Testis (tissue), 3 donors: Measurements from ENCODE around the gene CHCHD6. TPM values are rescaled to one million over a fixed set of nuclear protein-coding genes. Genes with fewer than 3 reads are reported as not detected.

Source experiments
- DNase-seq: peaks from one replicate; pipeline ENCODE4 v3.0.0-alpha.2; 2019
- H3K27ac ChIP-seq, 2 donors: fragments of 200-600 bp; sonication (generic); one replicate each; pipeline ENCODE4 v1.5.1; 2019
- H3K27me3 ChIP-seq: fragments of 200-600 bp; sonication (generic); one replicate; pipeline ENCODE4 v1.5.1; 2019
- H3K36me3 ChIP-seq: fragments of 200-600 bp; sonication (generic); one replicate; pipeline ENCODE4 v1.5.1; 2017; ENCODE audit warnings: low read depth; ENCODE audit errors: missing control alignments
- H3K4me1 ChIP-seq: fragments of 200-600 bp; sonication (generic); one replicate; pipeline ENCODE4 v1.5.1; 2019
- H3K4me3 ChIP-seq, 2 donors: fragments of 200-600 bp; sonication (generic); one replicate each; pipeline ENCODE4 v1.5.1; 2017 to 2019
- H3K9me3 ChIP-seq: fragments of 200-600 bp; sonication (generic); one replicate; pipeline ENCODE4 v1.5.1; 2017
- CTCF ChIP-seq, 3 experiments: fragments of 450-650 bp in 2 of 3; fragments of 200-600 bp in 1 of 3; sonication (generic) in 1 of 3; IDR thresholded peaks; one replicate each; pipeline ENCODE4 v1.5.1; 2016 to 2019; ENCODE audit warnings: antibody characterized with exemption in 3 of 3, mild to moderate bottlenecking in 2 of 3, moderate library complexity in 1 of 3
- POLR2A ChIP-seq: fragments of 450-650 bp; IDR thresholded peaks from one replicate; pipeline ENCODE4 v1.6.1; 2017; ENCODE audit warnings: antibody characterized with exemption, mild to moderate bottlenecking, moderate library complexity
- WGBS, 2 donors: methylation state at CpG; one replicate each; pipeline ENCODE4 v1.1.5; 2018; 5-methylcytosine and 5-hydroxymethylcytosine counted together
- intact Hi-C: fragments of 100-400 bp; cut with DNase I; formaldehyde crosslinking; loops from one replicate; pipeline ENCODE4 v1.15.1; 2023; ENCODE audit warnings: low total_unique reads
- polyA plus RNA-seq: library from polyadenylated mRNA; stranded (reverse); fragments of 350-450 nt; fragmentation: Illumina TruSeq; extraction: RNeasy Lipid Tissue Mini Kit (QIAGEN cat#74804); gene quantifications from one replicate; pipeline ENCODE4 v1.2.3, GENCODE V29; 2014; ENCODE audit warnings: low read depth, low replicate concordance; ENCODE audit not compliant: insufficient read depth
- total RNA-seq, 2 donors: library from RNA; depleted of rRNA; stranded (reverse); fragments of >200 nt; gene quantifications; one replicate each; pipeline ENCODE4 v1.2.3, GENCODE V29; 2016

CHCHD6 gene
- total and polyA plus RNA-seq, 3 donors from 2014 or later = 47.6 to 84.6 (median 49.9) TPM

- Histone ChIP-seq H3K9me3 (no peaks in the 10 kb centered on the region), H3K27me3 (no peaks in the 10 kb centered on the region), H3K4me1 (no peaks in the 10 kb centered on the region), H3K27ac (no peak overlapping the region), H3K36me3 (no peaks in the 10 kb centered on the region), H3K4me3 (no peak overlapping the region)
- TF ChIP-seq POLR2A = no peak
- no peak for TF ChIP-seq CTCF (IDR thresholded peaks at IDR 0.05)
- 81 to 93% methylated on average over 1 of the region's 1 CpG for WGBS, 2 donors
- intact Hi-C loops = no loop called here
- DNase-seq = no peak
Observed at GRCh38 chr3:126715432-126715831, 11.4 kb downstream of the CHCHD6 start.

GRCh38 chr3:126716057-126716456 is 12.0 kb downstream of the CHCHD6 start:
- no peaks in the 10 kb centered on the region for H3K27me3 ChIP-seq
- H3K4me1 ChIP-seq = no peaks in the 10 kb centered on the region
- no peak overlapping the region for H3K4me3 ChIP-seq
- H3K9me3 ChIP-seq = no peaks in the 10 kb centered on the region
- 86 to 89% methylated on average over 7 of the region's 7 CpGs for WGBS, 2 donors
- no peak overlapping the region for H3K27ac ChIP-seq
- intact Hi-C loops = no loop called here
- TF ChIP-seq POLR2A (no peak), CTCF (IDR thresholded peaks at IDR 0.05) (no peak)
- DNase-seq = no peak
- H3K36me3 ChIP-seq = no peaks in the 10 kb centered on the region

- Histone ChIP-seq H3K27ac (no peak overlapping the region), H3K36me3 (no peaks in the 10 kb centered on the region), H3K9me3 (no peaks in the 10 kb centered on the region), H3K4me3 (no peak overlapping the region), H3K4me1 (no peaks in the 10 kb centered on the region), H3K27me3 (no peaks in the 10 kb centered on the region)
- DNase-seq = no peak
- intact Hi-C loops = no loop called here
- WGBS, 2 donors = 73 to 79% methylated on average over 20 of the region's 20 CpGs
- no peak for TF ChIP-seq CTCF (IDR thresholded peaks at IDR 0.05)
- no peak for TF ChIP-seq POLR2A
Observed at GRCh38 chr3:126718561-126719445, 14.8 kb downstream of the CHCHD6 start.

- Histone ChIP-seq H3K27ac (no peak overlapping the region), H3K36me3 (no peaks in the 10 kb centered on the region), H3K27me3 (no peaks in the 10 kb centered on the region), H3K4me3 (no peak overlapping the region), H3K9me3 (no peaks in the 10 kb centered on the region), H3K4me1 (no peaks in the 10 kb centered on the region)
- no peak for DNase-seq
- 89% methylated on average over 5 of the region's 5 CpGs for WGBS, 2 donors
- TF ChIP-seq POLR2A (no peak), CTCF (IDR thresholded peaks at IDR 0.05) (no peak)
- intact Hi-C loops = no loop called here
Observed at GRCh38 chr3:126720596-126720995, 16.6 kb downstream of the CHCHD6 start.

- Histone ChIP-seq H3K36me3 (no peaks in the 10 kb centered on the region), H3K4me1 (no peaks in the 10 kb centered on the region), H3K27me3 (no peaks in the 10 kb centered on the region), H3K27ac (no peak overlapping the region), H3K9me3 (no peaks in the 10 kb centered on the region), H3K4me3 (no peak overlapping the region)
- DNase-seq = no peak
- 92 to 93% methylated on average over 10 of the region's 10 CpGs for WGBS, 2 donors
- no peak for TF ChIP-seq CTCF (IDR thresholded peaks at IDR 0.05)
- TF ChIP-seq POLR2A = no peak
- intact Hi-C loops = no loop called here
Observed at GRCh38 chr3:126721246-126721645, 17.2 kb downstream of the CHCHD6 start.
